Measurements from ENCODE around the gene DNAH8.

- TF ChIP-seq CTCF (IDR thresholded peaks at IDR 0.05; ENCODE audit: poor library complexity) (no peak), EZH2 (IDR thresholded peaks at IDR 0.05; ENCODE audit: borderline replicate concordance) (no peak), EZH2phosphoT487 (IDR thresholded peaks at IDR 0.05; ENCODE audit: low read depth, severe bottlenecking, unreplicated experiment) (no peak)
Observed at GRCh38 chr6:38701551-38701950, 13.6 kb upstream of the DNAH8 start.
